Measurements from ENCODE around the gene CTIF. TPM values are rescaled to one million over a fixed set of nuclear protein-coding genes. Genes with fewer than 3 reads are reported as not detected.

Gene CTIF
- total RNA-seq, 2 experiments from 2014 or later: 3.2 to 3.5 TPM

GRCh38 chr18:48792141-48792540 lies 253.3 kb downstream of the CTIF start:
- H3K4me3 Mint-ChIP-seq: no peak overlapping the region
- no peak for ATAC-seq
- ChIA-PET POLR2A (interaction anchor here (1.2 kb wide), 1 partner anchor 13 kb away, joined by 3 read pairs; no protein-coding TSS in a partner anchor), CTCF (interaction anchor here (0.9 to 3.9 kb wide), 3 partner anchors 10 to 16 kb away, joined by 3 to 12 read pairs (median 5); no protein-coding TSS in a partner anchor)
- TF ChIP-seq CTCF (IDR thresholded peaks at IDR 0.05): no peak
- no peak for DNase-seq
- H3K36me3 Mint-ChIP-seq (ENCODE audit: low read depth): no peaks in the 10 kb centered on the region
- peaks cover 5% of the 10 kb centered on the region for H3K4me1 Mint-ChIP-seq (ENCODE audit: low read depth)
- no peak overlapping the region for H3K27ac Mint-ChIP-seq
- peaks cover 4% of the 10 kb centered on the region for H3K9me3 Mint-ChIP-seq
- H3K27me3 Mint-ChIP-seq: no peaks in the 10 kb centered on the region
- intact Hi-C loops (cut with micrococcal nuclease): no loop called here

GRCh38 chr18:48792611-48793380 lies 254.0 kb downstream of the CTIF start:
- intact Hi-C loops (cut with micrococcal nuclease): no loop called here
- H3K27me3 Mint-ChIP-seq: no peaks in the 10 kb centered on the region
- ATAC-seq: no peak
- H3K9me3 Mint-ChIP-seq: peaks cover 4% of the 10 kb centered on the region
- CTCF ChIA-PET: interaction anchor here (0.6 to 3.9 kb wide), 4 partner anchors 9 to 16 kb away, joined by 4 to 12 read pairs (median 4); no protein-coding TSS in a partner anchor
- no peak for TF ChIP-seq CTCF (IDR thresholded peaks at IDR 0.05)
- no peak for DNase-seq
- no peaks in the 10 kb centered on the region for H3K36me3 Mint-ChIP-seq (ENCODE audit: low read depth)
- peaks cover 9% of the 10 kb centered on the region for H3K4me1 Mint-ChIP-seq (ENCODE audit: low read depth)
- no peak overlapping the region for H3K4me3 Mint-ChIP-seq
- H3K27ac Mint-ChIP-seq: no peak overlapping the region
- POLR2A ChIA-PET: interaction anchor here (1.2 kb wide), 1 partner anchor 14 kb away, joined by 3 read pairs; no protein-coding TSS in a partner anchor

- ATAC-seq (no peak), DNase-seq (no peak)
- Mint-ChIP-seq H3K27me3 (no peaks in the 10 kb centered on the region), H3K27ac (no peak overlapping the region), H3K36me3 (ENCODE audit: low read depth) (no peaks in the 10 kb centered on the region), H3K4me1 (ENCODE audit: low read depth) (peaks cover 14% of the 10 kb centered on the region), H3K9me3 (peaks cover 1% of the 10 kb centered on the region), H3K4me3 (no peak overlapping the region)
- POLR2A ChIA-PET: no interaction called here
- intact Hi-C loops (cut with micrococcal nuclease): no loop called here
- no peak for TF ChIP-seq CTCF (IDR thresholded peaks at IDR 0.05)
- CTCF ChIA-PET: interaction anchor here (0.8 to 3.9 kb wide), 2 partner anchors 8 to 17 kb away, joined by 3 to 12 read pairs; no protein-coding TSS in a partner anchor
These were observed 255.6 kb downstream of the CTIF start for GRCh38 chr18:48794251-48794970.

- H3K4me3 Mint-ChIP-seq: no peak overlapping the region
- TF ChIP-seq CTCF (IDR thresholded peaks at IDR 0.05): no peak
- H3K4me1 Mint-ChIP-seq (ENCODE audit: low read depth): peaks cover 26% of the 10 kb centered on the region
- CTCF ChIA-PET: interaction anchor here (0.7 to 1.6 kb wide), 3 partner anchors 10 to 153 kb away, joined by 3 to 4 read pairs (median 3); no protein-coding TSS in a partner anchor
- H3K36me3 Mint-ChIP-seq (ENCODE audit: low read depth): no peaks in the 10 kb centered on the region
- H3K27me3 Mint-ChIP-seq: no peaks in the 10 kb centered on the region
- ATAC-seq (no peak), DNase-seq (no peak)
- POLR2A ChIA-PET: interaction anchor here (1.0 kb wide), 1 partner anchor 13 kb away, joined by 3 read pairs; no protein-coding TSS in a partner anchor
- intact Hi-C loops (cut with micrococcal nuclease): no loop called here
- H3K27ac Mint-ChIP-seq: no peak overlapping the region
- H3K9me3 Mint-ChIP-seq: no peaks in the 10 kb centered on the region
These were observed 256.9 kb downstream of the CTIF start for GRCh38 chr18:48795696-48796095.
